ENCODE data around the gene DCST2.

GRCh38 chr1:155077346-155077745 lies 43.8 kb upstream of the DCST2 start:
- TF ChIP-seq POLR2A (IDR thresholded peaks at IDR 0.05) (no peak), CTCF (IDR thresholded peaks at IDR 0.05) (no peak)
